ENCODE measurements around the gene SYT14. TPM values are rescaled to one million over a fixed set of nuclear protein-coding genes. Genes with fewer than 3 reads are reported as not detected.

The SYT14 gene
- 75.1 TPM for total RNA-seq

GRCh38 chr1:209937996-209938959 is at the start of gene SYT14:
Gene SYT14 (plus strand): TSS chr1:209938217. CDS start chr1:209938265, 48 bp downstream.

Other genes with a start within 250 kb of the SYT14 start
- gene HSD11B1, start 233.4 kb upstream of the SYT14 start, total RNA-seq, result not detected
- gene TRAF3IP3, start 182.2 kb upstream of the SYT14 start, total RNA-seq, result not detected
- 2.2 TPM for gene C1orf74, start 153.7 kb upstream of the SYT14 start, total RNA-seq
- not detected for gene IRF6, start 132.1 kb upstream of the SYT14 start, total RNA-seq
- 21.9 TPM for gene UTP25, start 110.2 kb upstream of the SYT14 start, total RNA-seq

Data from parietal lobe (tissue), 1 donor.